ENCODE data around the gene C22orf15.

DNA sequence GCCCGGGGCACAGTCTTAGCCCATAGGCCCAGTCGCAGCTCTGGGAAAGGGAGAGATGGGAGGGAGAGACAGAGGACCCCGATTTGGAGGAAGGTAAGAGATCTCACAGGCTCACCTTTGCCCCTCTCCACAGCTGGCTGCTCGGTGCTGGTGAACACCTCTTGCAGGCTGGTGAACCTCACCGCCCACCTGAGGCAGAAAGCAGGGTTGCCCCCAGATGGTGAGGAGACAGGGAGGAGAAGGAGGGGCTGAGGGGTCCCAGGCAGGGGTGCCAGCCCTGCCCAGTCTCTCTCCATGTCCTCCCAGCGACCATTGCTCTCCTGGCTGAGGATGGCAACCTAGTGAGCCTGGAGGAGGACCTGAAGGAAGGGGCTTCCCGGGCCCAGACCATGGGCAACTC, 1.2 kb downstream of the C22orf15 start:
- TF ChIP-seq, protein P1, sequence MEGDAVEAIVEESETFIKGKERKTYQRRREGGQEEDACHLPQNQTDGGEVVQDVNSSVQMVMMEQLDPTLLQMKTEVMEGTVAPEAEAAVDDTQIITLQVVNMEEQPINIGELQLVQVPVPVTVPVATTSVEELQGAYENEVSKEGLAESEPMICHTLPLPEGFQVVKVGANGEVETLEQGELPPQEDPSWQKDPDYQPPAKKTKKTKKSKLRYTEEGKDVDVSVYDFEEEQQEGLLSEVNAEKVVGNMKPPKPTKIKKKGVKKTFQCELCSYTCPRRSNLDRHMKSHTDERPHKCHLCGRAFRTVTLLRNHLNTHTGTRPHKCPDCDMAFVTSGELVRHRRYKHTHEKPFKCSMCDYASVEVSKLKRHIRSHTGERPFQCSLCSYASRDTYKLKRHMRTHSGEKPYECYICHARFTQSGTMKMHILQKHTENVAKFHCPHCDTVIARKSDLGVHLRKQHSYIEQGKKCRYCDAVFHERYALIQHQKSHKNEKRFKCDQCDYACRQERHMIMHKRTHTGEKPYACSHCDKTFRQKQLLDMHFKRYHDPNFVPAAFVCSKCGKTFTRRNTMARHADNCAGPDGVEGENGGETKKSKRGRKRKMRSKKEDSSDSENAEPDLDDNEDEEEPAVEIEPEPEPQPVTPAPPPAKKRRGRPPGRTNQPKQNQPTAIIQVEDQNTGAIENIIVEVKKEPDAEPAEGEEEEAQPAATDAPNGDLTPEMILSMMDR (IDR thresholded peaks at IDR 0.05): no peak
- no peak for TF ChIP-seq POLR2A (IDR thresholded peaks at IDR 0.05)
